ENCODE results near the gene KDM4B.

The KDM4B gene

DNA sequence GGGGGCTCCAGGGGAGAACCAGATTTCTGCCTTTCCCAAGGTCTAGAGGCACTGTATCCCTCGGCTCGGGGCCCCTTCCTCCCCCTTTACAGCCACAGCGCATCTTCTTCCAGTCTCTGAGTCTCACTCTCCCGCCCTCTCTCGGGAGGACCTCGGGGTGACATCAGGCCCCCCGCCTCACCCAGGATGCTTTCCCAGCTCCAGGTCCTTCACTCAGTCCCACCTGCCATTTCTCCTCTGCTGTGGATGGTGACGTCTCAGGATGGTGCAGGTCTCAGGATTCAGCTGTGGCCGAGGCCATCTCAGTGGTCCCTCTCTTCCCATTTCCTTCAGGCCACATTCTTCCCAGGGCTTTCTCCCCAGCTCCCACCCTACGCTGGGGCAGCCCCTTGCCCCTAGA is 13.6 kb upstream of the KDM4B start:
- TF ChIP-seq GATA1 (IDR thresholded peaks at IDR 0.05; ENCODE audit: low read depth, low read length) = no peak
- no peak for TF ChIP-seq POLR2A (IDR thresholded peaks at IDR 0.05; ENCODE audit: low read length)
- no peak for DNase-seq

DNA sequence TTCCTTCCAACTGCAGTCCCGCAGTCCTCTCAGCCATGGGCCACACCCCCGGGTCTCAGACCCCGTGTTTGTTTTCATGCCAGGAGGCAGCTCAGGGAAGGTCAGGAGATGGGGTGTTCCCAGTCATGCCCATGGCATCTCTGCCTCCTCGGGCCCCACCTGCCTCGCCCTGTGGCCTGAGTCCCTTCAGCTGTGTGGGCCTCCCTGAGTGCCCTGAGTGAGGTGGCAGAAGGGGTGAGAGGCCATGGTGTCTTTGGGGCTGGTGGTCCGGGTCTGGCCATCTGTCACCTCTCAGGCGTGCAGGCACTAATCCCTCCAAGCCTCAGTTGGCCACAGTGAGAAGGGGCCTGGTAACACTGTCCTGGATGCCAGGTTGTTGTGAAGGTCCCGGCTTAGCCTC is 10.9 kb upstream of the KDM4B start:
- DNase-seq = no peak
- TF ChIP-seq POLR2A (IDR thresholded peaks at IDR 0.05; ENCODE audit: low read length) (no peak), GATA1 (IDR thresholded peaks at IDR 0.05; ENCODE audit: low read depth, low read length) (no peak)

DNA sequence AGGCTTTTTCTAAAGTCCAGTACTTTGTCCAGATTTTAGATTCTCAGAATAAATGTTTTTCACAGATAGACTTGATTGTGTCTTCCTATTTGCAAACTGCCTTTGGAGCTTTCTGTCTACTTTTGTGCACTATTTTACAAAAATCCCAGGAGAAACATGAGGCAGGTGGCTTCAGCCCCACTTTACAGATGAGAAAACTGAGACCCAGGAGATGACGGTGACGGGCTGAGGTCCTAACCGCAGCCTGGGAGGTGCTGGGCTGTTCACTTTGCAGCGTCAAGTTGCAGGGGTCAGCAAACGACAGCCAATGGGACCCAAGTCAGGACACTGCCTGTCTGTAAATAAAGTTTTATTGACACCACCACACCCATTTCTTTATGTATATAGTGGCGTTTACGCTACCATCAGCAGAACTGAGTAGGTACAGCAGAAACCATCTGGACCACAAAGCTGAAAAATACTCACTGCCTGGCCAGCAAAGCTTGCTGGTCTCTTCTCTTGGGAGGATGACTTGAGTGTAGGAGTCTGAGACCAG is 6.8 kb upstream of the KDM4B start:
- no peak for TF ChIP-seq POLR2A (IDR thresholded peaks at IDR 0.05; ENCODE audit: low read length)
- TF ChIP-seq GATA1 (IDR thresholded peaks at IDR 0.05; ENCODE audit: low read depth, low read length) = no peak
- DNase-seq = no peak

DNA sequence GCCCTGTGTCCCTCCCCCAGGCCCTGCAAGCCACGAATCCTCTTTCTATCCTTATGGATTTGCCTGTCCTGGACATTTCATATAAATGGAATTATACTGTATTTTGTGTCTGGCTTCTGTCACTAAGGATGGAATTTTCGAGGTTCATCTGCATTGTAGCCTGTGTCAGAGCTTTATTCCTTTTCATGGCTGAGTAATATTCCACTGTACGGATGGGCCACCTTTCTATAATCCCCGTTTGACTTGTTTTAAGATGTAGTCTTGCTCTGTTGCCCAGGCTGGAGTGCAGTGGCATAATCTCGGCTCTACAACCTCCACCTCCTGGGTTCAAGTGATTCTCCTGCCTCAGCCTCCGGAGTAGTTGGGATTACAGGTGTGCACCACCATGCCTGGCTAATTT is 3.9 kb upstream of the KDM4B start:
- TF ChIP-seq GATA1 (IDR thresholded peaks at IDR 0.05; ENCODE audit: low read depth, low read length) = no peak
- no peak for TF ChIP-seq POLR2A (IDR thresholded peaks at IDR 0.05; ENCODE audit: low read length)
- DNase-seq = no peak

DNA sequence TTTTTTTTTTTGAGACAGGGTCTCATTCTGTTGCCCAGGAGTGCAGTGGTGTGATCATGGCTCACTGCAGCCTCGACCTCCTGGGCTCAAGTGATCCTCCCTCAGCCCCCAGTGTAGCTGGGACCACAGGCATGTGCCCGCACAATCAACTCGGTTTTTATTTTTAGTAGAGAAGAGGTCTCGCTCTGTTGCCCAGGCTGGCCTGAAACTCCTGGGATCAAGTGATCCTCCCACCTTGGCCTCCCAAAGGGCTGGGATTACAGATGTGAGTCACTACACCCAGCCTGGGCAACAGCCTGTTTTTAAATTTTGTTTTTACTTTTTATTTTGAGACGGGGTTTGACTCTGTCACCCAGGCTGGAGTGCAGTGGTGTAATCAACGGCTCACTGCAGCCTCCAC is 2.3 kb upstream of the KDM4B start:
- TF ChIP-seq GATA1 (IDR thresholded peaks at IDR 0.05; ENCODE audit: low read depth, low read length) (no peak), POLR2A (IDR thresholded peaks at IDR 0.05; ENCODE audit: low read length) (no peak)
- no peak for DNase-seq

DNA sequence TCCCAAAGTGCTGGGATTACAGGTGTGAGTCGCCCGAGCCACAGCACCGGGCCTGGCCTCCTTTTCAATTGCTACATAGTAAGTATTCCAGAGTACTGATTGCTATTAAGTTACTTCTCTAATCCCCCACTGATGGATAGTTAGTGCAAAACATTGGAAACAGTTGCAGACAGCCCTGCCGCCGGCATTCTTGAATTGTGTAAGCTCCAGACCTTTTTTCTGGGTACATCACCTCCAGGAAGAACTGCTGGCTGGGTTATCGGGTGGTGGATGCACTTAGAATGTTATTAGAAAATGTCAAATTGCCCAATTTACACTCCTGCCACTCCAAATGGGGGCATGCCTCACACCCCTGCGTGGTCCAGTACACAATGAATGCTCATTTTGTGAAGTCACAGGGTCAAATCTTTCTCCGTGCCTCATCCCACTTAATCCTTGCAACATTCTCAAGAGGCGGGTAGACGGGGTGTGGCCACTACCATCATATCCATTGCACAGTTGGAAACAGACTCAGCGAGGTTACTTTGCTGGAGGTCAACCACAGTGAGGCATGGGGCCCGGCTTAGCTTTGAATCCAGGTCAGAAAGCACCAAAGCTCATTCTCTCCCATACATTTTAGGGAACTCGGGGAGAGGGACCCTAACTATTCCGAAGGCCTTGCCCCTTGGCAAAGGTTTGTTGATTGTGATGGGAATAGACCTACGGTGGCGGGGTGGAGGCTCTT is 1.0 kb upstream of the KDM4B start:
- no peak for TF ChIP-seq POLR2A (IDR thresholded peaks at IDR 0.05; ENCODE audit: low read length)
- TF ChIP-seq GATA1 (IDR thresholded peaks at IDR 0.05; ENCODE audit: low read depth, low read length) = no peak
- DNase-seq = no peak

DNA sequence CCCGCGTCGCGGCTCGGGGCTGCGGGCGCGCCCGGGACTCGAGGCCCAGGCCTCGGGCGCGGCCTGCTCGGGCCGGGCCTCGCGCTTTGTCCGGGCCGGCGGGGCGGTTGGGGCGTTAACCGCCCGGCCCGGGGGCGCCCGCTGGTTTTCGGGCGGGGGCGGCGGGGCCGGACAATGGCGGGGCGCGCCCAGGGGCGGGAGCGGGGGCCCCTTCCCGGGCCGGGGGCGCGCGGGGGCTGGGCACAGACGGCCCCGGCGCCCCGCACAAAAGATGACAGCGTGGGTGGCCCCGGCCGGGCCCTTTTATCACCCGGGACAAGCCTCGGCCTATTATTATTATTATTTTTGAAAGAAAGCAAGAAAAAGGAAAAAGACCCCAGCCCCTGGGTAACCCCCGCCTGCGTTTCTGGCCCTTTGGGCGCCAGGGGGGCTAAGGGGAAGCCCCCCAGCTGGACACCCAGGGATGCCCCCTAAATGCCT is 419 bp downstream of the KDM4B start:
- no peak for TF ChIP-seq POLR2A (IDR thresholded peaks at IDR 0.05; ENCODE audit: low read length)
- no peak for TF ChIP-seq GATA1 (IDR thresholded peaks at IDR 0.05; ENCODE audit: low read depth, low read length)
- no peak for DNase-seq

DNA sequence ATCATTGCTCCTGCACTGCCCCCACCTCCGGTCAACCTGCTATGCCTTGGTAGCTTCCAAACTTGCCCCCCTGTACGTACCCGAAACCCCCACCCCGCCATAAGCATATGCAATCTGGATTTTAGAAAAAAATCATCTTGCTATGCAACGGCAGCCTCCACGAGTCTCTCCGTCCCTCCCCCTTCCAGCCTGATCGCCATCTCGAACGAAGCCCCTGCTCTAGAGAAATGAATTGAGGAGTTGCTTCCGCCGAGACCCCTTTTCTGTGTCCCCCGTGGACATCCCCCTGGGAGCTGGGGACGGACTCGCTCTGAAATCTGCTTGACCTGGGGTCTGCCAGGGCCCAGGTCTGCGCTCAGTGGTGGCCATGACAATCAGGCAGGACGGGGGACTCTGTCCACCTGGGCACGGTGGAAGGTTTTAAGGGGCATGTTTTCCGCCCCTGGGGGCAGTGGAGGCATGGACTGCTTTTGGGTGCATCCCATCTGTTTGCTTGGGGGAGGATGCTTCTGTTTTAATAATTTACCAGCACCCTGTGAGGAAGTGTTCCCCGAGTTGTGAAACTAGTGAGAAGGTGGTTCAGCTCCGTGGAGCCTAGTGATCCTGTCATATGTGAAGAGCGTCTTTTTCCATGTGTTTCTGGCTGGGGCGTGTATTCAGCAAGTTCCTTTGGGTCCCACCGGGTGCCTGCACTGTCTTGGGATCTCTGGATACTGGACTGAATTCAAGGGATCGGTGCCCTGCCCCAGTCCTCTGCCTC is 1.0 kb downstream of the KDM4B start:
- no peak for TF ChIP-seq GATA1 (IDR thresholded peaks at IDR 0.05; ENCODE audit: low read depth, low read length)
- TF ChIP-seq POLR2A (IDR thresholded peaks at IDR 0.05; ENCODE audit: low read length) = no peak
- no peak for DNase-seq

DNA sequence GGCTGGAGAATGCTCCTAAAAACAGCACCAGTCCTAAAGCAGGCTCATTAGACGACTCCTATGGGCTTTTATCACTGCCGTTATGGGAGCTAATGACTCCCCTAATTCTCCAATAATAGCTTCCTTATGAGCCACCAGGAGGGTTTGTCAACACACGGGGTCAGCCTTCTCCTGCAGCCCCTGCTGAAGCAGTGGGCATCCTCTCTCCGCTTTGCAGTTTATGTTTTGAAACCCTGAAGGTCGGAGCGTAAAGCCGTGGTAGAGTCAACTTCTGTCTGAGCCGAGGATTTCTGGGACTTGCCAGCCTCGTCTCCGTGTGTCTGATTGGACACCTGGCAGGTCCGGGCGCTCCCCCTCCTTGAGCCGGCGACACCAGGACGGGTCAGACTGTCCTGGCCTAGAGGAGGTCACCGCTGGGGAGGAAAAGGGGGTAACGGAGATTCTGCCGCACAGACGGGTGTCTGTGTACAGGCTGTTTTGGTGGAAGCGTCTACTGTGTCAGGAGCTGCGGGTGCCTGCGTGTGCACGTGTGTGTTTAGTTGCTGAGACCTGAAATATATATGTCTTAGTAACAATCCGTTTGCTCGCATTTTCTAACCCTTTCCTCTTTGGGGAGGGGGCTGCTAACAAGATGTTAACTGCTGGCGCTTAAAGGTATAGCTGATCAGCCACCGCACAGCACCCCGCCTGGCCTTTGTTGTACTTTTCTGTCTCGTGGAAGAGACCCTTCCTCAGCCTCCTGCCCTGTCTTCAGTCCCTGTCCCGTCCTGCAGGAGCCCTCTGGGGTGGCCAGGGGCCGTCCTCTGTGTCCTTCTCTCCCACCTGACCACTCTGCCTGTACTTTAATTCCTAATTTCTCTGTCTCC is 1.9 kb downstream of the KDM4B start:
- TF ChIP-seq POLR2A (IDR thresholded peaks at IDR 0.05; ENCODE audit: low read length) = no peak
- no peak for TF ChIP-seq GATA1 (IDR thresholded peaks at IDR 0.05; ENCODE audit: low read depth, low read length)
- no peak for DNase-seq

DNA sequence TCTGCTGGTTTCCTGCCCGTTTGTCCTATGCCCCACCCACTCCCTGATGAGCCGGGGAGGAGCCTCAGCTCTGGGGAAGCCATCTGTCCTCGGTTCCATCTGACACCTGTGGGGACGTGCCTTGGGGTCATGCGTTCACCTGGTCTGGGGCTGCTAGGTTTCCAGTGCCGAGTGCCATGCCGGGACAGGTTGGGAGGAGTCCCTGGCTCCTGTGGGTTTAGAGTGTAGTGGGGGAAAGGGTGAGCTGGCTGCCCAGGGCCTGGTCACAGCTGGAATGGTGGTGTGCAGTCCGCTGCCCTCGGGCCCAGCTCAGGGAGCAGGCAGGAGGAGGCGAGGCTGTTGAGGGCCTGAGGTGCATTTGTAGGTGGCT is 2.5 kb downstream of the KDM4B start:
- no peak for DNase-seq
- TF ChIP-seq POLR2A (IDR thresholded peaks at IDR 0.05; ENCODE audit: low read length) (no peak), GATA1 (IDR thresholded peaks at IDR 0.05; ENCODE audit: low read depth, low read length) (no peak)

DNA sequence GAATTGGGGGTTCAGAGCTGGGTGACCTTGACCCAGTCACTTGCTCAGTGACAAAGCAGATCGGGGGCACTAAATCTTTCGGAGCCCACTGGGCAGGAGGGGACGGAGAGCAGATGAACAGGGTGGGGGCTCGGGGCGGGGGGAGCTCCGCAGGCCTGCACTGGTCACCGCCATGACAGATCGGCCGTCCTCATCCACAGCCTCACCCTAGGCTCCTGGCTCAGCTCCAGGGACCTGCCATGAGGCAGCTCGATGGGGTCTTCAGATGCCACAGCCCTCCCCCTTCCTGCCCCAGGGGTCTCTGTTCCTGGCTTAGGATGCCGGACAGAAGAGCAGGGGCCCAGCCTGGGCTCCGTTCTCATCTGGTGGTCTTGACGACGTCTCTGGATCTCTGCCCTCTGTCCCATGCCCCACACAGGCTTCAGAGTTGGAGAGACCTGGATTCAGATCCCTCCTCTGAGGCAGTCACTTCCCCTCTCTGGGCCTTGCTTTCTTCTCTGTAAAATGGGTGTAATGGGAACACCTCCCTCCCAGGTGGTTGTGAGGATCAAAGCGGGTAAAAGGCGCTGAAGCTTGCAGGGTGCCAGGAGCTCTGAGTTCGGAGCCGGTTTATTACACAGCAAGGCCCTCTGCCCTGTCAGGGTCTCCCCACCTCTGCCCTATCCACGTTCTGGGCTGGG is 3.0 kb downstream of the KDM4B start:
- TF ChIP-seq POLR2A (IDR thresholded peaks at IDR 0.05; ENCODE audit: low read length) (no peak), GATA1 (IDR thresholded peaks at IDR 0.05; ENCODE audit: low read depth, low read length) (no peak)
- no peak for DNase-seq

DNA sequence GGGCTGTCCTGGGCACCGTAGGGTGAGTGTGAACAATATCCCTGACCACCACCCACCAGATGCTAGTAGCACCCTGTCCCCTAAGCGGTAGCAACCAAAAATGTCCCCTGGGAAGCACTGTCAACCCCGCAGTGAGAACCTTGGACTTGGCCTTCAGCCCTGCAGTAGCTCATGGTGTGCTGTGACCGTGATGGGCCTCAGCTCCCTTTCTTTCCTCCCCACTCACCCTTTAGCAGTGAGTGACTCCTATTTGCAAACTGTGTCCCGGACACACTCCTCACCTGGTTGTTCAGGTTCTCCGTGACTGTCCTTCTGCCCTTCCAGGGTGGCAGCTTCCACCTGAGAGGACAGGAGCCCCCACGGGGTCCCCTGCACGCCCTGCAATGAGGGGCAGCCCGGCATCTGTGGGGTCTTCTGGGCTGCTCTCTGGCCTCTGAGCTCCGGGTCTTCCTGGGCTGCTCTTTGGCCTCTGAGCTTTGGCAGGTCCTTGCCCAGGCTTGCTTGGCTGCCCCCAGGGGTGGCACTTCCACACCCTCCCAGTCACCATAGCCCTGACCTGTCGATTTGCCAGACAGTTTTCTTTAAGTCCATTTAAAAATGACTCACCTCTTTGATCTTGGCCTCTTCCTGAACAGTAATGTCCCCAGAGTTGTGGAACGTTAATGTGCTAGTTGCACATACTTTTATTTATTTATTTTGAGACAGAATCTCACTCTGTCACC is 3.8 kb downstream of the KDM4B start:
- no peak for DNase-seq
- no peak for TF ChIP-seq GATA1 (IDR thresholded peaks at IDR 0.05; ENCODE audit: low read depth, low read length)
- TF ChIP-seq POLR2A (IDR thresholded peaks at IDR 0.05; ENCODE audit: low read length) = no peak
